Measurements from ENCODE around the gene EID2B.

DNA sequence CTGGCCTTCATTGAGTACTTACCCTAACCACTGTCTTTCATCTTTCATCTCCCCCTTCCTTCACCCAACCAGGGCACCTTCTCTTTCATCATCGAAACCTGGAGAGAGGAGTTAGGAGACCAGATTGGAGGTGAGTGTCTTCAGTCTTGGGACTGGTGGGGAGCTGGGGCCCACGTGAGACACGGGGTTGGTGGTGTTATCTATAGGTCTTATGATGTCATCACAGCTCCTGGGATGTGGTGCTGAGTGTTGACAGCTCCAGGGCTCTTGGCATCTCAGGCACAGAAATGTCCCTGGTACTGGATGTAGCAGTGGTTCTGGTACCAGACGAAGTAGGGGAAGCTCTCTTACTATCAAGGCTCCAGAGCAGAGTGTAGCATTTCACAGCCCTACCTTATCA lies 32.1 kb downstream of the EID2B start:
- TF ChIP-seq POLR2A (IDR thresholded peaks at IDR 0.05; ENCODE audit: low read length) (no peak), GATA1 (IDR thresholded peaks at IDR 0.05; ENCODE audit: low read depth, low read length) (no peak)

All from erythroblast (primary cell).